Esophagus muscularis mucosa (tissue), 4 donors: ENCODE results near the gene IL11RA.

Source experiments
- CTCF ChIP-seq, 3 experiments: fragments of 200-600 bp in 2 of 3; fragments of 450-650 bp in 1 of 3; sonication (generic) in 2 of 3; IDR thresholded peaks; one replicate each; pipeline ENCODE4 v1.5.1; 2017 to 2019; ENCODE audit warnings: antibody characterized with exemption in 3 of 3, mild to moderate bottlenecking in 2 of 3, moderate library complexity in 1 of 3
- EP300 ChIP-seq: sonication (generic); formaldehyde crosslinking; IDR thresholded peaks from one replicate; pipeline ENCODE4 v1.6.1; 2017; ENCODE audit warnings: antibody characterized with exemption
- POLR2A ChIP-seq: fragments of 450-650 bp; IDR thresholded peaks from one replicate; pipeline ENCODE4 v1.6.1; 2017; ENCODE audit warnings: antibody characterized with exemption, moderate library complexity, mild to moderate bottlenecking, low read depth
- POLR2AphosphoS5 ChIP-seq, 2 donors: sonication (generic); formaldehyde crosslinking; IDR thresholded peaks; one replicate each; pipeline ENCODE4 v1.6.1; 2017; ENCODE audit warnings: antibody characterized with exemption in 2 of 2

DNA sequence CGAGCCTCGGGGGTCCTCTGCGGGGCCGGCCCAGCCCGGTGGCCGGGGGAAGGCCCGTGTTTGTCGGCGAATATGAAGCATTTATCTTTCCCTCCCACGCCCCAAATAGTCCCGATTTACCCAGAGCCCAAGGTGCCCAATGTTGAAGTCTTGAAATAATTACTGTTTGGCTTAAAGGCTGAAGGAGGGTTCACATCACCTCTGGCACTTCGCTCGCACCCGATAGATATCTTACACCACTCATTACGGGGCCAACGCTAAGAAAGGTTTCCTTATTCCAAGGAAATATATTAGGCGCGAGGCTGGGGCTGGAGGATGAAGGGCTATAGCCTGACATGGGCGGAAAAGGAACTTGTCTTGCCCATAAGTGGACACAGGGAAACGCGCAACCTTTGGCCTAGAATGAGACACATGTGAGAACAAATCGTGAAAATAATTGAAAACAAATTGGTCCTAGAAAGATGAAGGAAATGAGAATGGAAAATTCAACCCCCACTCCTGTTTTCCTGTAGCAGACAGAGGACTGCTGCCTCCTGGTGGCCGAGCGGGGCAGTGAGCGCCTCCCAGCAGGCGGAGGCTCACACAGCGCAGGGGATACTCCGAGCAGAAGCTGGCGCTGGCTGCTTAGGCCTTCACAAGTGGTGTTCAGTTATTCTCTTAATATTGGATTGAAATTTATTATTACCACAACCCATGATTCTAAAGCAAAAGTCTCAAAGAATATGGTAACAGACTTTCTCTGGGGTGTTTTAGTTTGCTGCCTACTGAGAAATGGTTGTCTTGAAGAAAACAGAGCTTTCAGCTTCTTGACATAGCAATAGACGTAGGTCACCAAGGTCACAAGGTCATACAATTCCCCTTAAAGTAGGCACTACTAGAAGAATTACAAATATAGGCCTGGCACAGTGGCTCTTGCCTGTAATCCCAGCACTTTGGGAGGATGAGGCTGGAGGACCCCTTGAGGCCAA is 50.1 kb downstream of the IL11RA start:
- peak; percentile 97 to 99 (median 98) for TF ChIP-seq CTCF (IDR thresholded peaks at IDR 0.05)
- TF ChIP-seq EP300: no peak
- no peak for TF ChIP-seq POLR2A
- TF ChIP-seq POLR2AphosphoS5 (IDR thresholded peaks at IDR 0.05): peak; percentile 53 to 72
